Measurements from ENCODE around the gene PACSIN1.

The PACSIN1 gene

DNA sequence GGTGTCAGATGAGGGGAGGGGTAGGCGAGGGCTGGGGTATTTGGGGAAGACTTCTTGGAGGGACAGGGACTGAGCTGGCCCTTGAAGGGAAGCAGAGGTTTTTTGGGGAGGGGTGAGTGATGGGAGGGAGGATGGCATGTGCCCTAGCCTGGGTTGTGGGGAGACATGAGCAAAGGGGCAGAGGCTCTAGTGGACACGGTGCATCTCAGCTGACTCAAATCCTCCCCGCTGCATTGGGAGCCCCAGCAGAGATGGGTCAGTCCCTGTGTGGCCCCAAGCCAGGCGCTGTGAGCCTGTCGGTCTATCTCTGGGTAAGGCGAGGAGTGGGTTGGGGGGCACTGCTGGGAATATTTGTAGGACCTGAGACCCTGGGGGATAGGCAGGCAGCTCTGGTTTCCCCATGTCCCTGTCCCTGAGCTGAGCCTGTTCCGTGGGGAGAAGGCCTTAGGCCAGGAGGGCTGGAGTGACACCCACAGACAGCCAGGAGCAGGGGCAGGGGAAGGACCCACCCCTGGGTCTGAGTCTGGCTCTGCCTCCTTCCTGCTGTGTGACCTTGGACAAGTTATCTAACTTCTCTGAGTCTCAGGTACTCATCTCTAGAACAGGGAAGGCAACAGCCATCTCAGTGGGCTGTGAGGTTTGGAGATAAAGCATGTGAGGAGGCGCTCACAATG lies 54.2 kb downstream of the PACSIN1 start:
- no peak for TF ChIP-seq CTCF (conservative IDR thresholded peaks at IDR 0.05; ENCODE audit: low read depth, low read length)
- no peak overlapping the region for H3K4me3 ChIP-seq (ENCODE audit: low read length)
- no peak for DNase-seq (ENCODE audit: low read depth)

DNA sequence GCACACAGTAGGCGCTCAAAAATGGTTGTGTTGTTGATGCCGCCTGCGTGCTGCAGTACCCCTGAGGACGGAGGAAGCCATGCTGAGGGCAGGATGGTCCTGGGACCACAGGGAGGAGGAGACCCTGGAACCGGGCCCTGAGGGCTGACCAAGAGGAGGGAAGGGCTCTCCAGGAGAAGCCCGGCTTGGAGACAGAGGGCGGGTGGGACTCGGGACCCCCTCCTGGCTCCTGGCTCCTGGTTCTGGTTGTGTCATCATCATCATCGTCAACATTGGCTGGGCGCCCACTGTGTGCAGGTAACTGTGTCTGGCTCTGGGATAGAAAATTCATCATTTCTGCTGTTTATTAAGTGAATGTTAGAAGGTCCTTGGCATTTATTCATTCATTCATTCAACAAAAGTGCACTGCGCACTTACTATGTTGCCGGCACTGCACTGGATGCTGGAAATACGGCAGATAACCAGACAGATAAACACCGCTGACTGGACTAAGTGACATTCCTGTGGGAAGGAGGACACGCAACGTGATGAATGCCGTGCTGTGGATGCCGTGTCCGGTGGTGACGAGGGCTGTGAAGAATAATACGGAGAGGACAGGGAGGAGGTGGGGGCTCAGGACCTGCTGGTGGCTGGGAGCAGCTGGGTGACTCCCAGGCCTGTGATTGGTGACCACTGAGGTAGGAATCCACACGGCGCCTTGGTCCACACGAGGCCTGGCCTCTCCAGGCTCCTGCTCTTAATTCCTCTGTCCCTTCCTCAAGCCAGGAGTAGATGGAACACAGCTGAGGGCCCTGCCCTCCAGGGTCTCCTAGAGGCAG lies 55.0 kb downstream of the PACSIN1 start:
- H3K4me3 ChIP-seq (ENCODE audit: low read length): no peak overlapping the region
- no peak for DNase-seq (ENCODE audit: low read depth)
- no peak for TF ChIP-seq CTCF (conservative IDR thresholded peaks at IDR 0.05; ENCODE audit: low read depth, low read length)

- no peak for DNase-seq (ENCODE audit: low read depth)
- no peak for TF ChIP-seq CTCF (conservative IDR thresholded peaks at IDR 0.05; ENCODE audit: low read depth, low read length)
- H3K4me3 ChIP-seq (ENCODE audit: low read length): no peak overlapping the region
These were observed 55.8 kb downstream of the PACSIN1 start for GRCh38 chr6:34521463-34522285.

DNA sequence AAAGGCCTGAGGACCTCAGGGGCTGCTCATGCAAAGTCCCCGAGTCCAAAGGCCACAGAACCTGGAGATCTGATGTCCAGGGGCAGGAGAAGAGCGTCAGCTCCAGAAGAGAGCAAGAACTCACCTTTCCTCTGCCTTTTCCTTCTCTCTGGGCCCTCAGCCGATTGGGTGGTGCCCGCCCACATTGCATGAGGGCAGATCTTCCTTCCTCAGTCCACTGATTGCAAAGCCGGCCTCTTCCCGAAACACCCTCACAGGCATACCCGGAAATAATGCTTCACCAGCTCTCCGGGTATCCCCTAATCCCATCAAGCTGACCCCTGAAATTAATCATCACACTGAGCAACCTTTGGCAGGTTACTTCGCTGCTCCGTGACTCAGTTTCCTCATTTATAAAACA lies 56.9 kb downstream of the PACSIN1 start:
- no peak for DNase-seq (ENCODE audit: low read depth)
- no peak overlapping the region for H3K4me3 ChIP-seq (ENCODE audit: low read length)
- no peak for TF ChIP-seq CTCF (conservative IDR thresholded peaks at IDR 0.05; ENCODE audit: low read depth, low read length)

DNA sequence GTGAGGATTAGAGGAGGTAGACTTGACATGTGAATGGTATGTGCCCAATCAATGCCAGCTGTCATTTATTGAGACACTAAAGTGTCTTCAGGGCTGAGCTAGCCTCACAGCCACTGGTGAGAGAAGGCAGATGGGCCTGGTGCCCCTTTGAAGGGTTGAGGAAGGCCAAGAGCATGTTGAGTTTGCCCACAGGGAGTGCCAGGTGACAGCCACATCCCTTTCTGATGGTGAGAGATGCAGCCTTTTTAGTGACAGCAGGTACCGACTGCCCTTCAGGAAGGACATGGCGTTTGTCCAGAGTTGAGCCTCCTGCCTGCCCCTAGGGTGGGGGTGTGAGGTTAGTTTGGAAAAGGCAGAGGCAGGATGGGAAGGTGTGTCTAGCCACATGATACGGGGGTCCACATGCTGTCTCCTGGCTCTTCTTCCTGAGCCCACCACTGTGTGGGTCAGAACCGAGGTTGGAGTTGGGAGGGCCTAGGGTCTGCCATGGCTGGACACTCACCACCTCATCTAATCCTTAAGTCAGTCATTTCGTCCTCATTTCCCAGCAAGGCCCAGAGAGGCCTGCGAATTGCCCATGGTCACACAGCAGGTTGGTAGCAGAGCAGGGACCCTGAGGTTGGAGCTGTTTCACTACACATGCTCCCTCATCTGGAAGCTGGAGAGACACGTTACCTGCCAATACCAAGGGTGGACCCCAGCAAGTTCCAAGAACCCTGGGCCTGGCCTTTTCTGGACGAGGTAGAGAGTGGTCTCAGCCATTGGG lies 57.7 kb downstream of the PACSIN1 start:
- no peak overlapping the region for H3K4me3 ChIP-seq (ENCODE audit: low read length)
- no peak for DNase-seq (ENCODE audit: low read depth)
- TF ChIP-seq CTCF (conservative IDR thresholded peaks at IDR 0.05; ENCODE audit: low read depth, low read length): no peak

GRCh38 chr6:34524499-34524898 lies 58.6 kb downstream of the PACSIN1 start:
- no peak for DNase-seq (ENCODE audit: low read depth)
- TF ChIP-seq CTCF (conservative IDR thresholded peaks at IDR 0.05; ENCODE audit: low read depth, low read length): no peak
- H3K4me3 ChIP-seq (ENCODE audit: low read length): no peak overlapping the region

Measured in retinal pigment epithelial cell (primary cell).